ENCODE results near the gene CADM1.

The CADM1 gene

GRCh38 chr11:115425816-115426215 lies 78.4 kb downstream of the CADM1 start:
- no peak overlapping the region for H3K4me3 Mint-ChIP-seq
- H3K27ac Mint-ChIP-seq: no peak overlapping the region
- DNase-seq (ENCODE audit: low spot score in 2 of 2) (no peak), ATAC-seq (ENCODE audit: low read depth) (no peak)
- no peaks in the 10 kb centered on the region for H3K9me3 Mint-ChIP-seq
- H3K27me3 Mint-ChIP-seq: peaks cover 4% of the 10 kb centered on the region
- H3K4me1 Mint-ChIP-seq: no peaks in the 10 kb centered on the region
- no peaks in the 10 kb centered on the region for H3K36me3 Mint-ChIP-seq

GRCh38 chr11:115425250-115425649 lies 79.0 kb downstream of the CADM1 start:
- Mint-ChIP-seq H3K27ac (no peak overlapping the region), H3K4me3 (no peak overlapping the region), H3K9me3 (no peaks in the 10 kb centered on the region), H3K27me3 (peaks cover 4% of the 10 kb centered on the region), H3K36me3 (no peaks in the 10 kb centered on the region), H3K4me1 (no peaks in the 10 kb centered on the region)
- ATAC-seq (ENCODE audit: low read depth): no peak
- no peak for DNase-seq (ENCODE audit: low spot score in 2 of 2)

GRCh38 chr11:115423728-115424459 lies 80.3 kb downstream of the CADM1 start:
- no peak for ATAC-seq (ENCODE audit: low read depth)
- H3K27me3 Mint-ChIP-seq: peaks cover 4% of the 10 kb centered on the region
- H3K27ac Mint-ChIP-seq: no peak overlapping the region
- H3K9me3 Mint-ChIP-seq: no peaks in the 10 kb centered on the region
- peaks cover 2% of the 10 kb centered on the region for H3K4me1 Mint-ChIP-seq
- no peaks in the 10 kb centered on the region for H3K36me3 Mint-ChIP-seq
- no peak overlapping the region for H3K4me3 Mint-ChIP-seq
- no peak for DNase-seq (ENCODE audit: low spot score in 2 of 2)

GRCh38 chr11:115421992-115422689 lies 82.1 kb downstream of the CADM1 start:
- ATAC-seq (ENCODE audit: low read depth): no peak
- Mint-ChIP-seq H3K36me3 (no peaks in the 10 kb centered on the region), H3K27me3 (peaks cover 6% of the 10 kb centered on the region), H3K4me1 (peaks cover 5% of the 10 kb centered on the region), H3K9me3 (no peaks in the 10 kb centered on the region), H3K27ac (no peak overlapping the region), H3K4me3 (no peak overlapping the region)
- no peak for DNase-seq (ENCODE audit: low spot score in 2 of 2)

GRCh38 chr11:115421352-115421991 lies 82.7 kb downstream of the CADM1 start:
- H3K36me3 Mint-ChIP-seq: no peaks in the 10 kb centered on the region
- no peak overlapping the region for H3K4me3 Mint-ChIP-seq
- peaks cover 6% of the 10 kb centered on the region for H3K27me3 Mint-ChIP-seq
- H3K9me3 Mint-ChIP-seq: no peaks in the 10 kb centered on the region
- DNase-seq (ENCODE audit: low spot score in 2 of 2): no peak
- ATAC-seq (ENCODE audit: low read depth): no peak
- H3K27ac Mint-ChIP-seq: no peak overlapping the region
- peaks cover 5% of the 10 kb centered on the region for H3K4me1 Mint-ChIP-seq

- Mint-ChIP-seq H3K9me3 (no peaks in the 10 kb centered on the region), H3K4me3 (no peak overlapping the region), H3K27ac (no peak overlapping the region), H3K4me1 (peaks cover 5% of the 10 kb centered on the region), H3K36me3 (no peaks in the 10 kb centered on the region), H3K27me3 (peaks cover 6% of the 10 kb centered on the region)
- no peak for ATAC-seq (ENCODE audit: low read depth)
- DNase-seq (ENCODE audit: low spot score in 2 of 2): no peak
Measured at GRCh38 chr11:115420505-115420904, 83.7 kb downstream of the CADM1 start.

- DNase-seq (ENCODE audit: low spot score in 2 of 2): no peak
- no peak overlapping the region for H3K4me3 Mint-ChIP-seq
- no peak for ATAC-seq (ENCODE audit: low read depth)
- H3K36me3 Mint-ChIP-seq: no peaks in the 10 kb centered on the region
- peaks cover 5% of the 10 kb centered on the region for H3K4me1 Mint-ChIP-seq
- H3K27me3 Mint-ChIP-seq: peaks cover 2% of the 10 kb centered on the region
- no peaks in the 10 kb centered on the region for H3K9me3 Mint-ChIP-seq
- H3K27ac Mint-ChIP-seq: no peak overlapping the region
Measured at GRCh38 chr11:115418626-115419025, 85.6 kb downstream of the CADM1 start.

GRCh38 chr11:115418081-115418480 lies 86.1 kb downstream of the CADM1 start:
- Mint-ChIP-seq H3K9me3 (no peaks in the 10 kb centered on the region), H3K36me3 (no peaks in the 10 kb centered on the region), H3K4me3 (peak overlapping the region; percentile 46), H3K27me3 (peaks cover 2% of the 10 kb centered on the region), H3K27ac (no peak overlapping the region), H3K4me1 (peaks cover 5% of the 10 kb centered on the region)
- no peak for ATAC-seq (ENCODE audit: low read depth)
- DNase-seq (ENCODE audit: low spot score in 2 of 2): no peak

- no peaks in the 10 kb centered on the region for H3K9me3 Mint-ChIP-seq
- no peaks in the 10 kb centered on the region for H3K36me3 Mint-ChIP-seq
- peaks cover 1% of the 10 kb centered on the region for H3K27me3 Mint-ChIP-seq
- ATAC-seq (ENCODE audit: low read depth) (no peak), DNase-seq (ENCODE audit: low spot score in 2 of 2) (no peak)
- no peak overlapping the region for H3K27ac Mint-ChIP-seq
- H3K4me3 Mint-ChIP-seq: no peak overlapping the region
- no peaks in the 10 kb centered on the region for H3K4me1 Mint-ChIP-seq
Measured at GRCh38 chr11:115411120-115411519, 93.1 kb downstream of the CADM1 start.

GRCh38 chr11:115409691-115410220 lies 94.5 kb downstream of the CADM1 start:
- Mint-ChIP-seq H3K9me3 (no peaks in the 10 kb centered on the region), H3K4me1 (no peaks in the 10 kb centered on the region), H3K27ac (no peak overlapping the region), H3K27me3 (peaks cover 1% of the 10 kb centered on the region), H3K36me3 (no peaks in the 10 kb centered on the region), H3K4me3 (no peak overlapping the region)
- ATAC-seq (ENCODE audit: low read depth) (no peak), DNase-seq (ENCODE audit: low spot score in 2 of 2) (no peak)

GRCh38 chr11:115409116-115409670 lies 95.0 kb downstream of the CADM1 start:
- peaks cover 1% of the 10 kb centered on the region for H3K27me3 Mint-ChIP-seq
- no peak overlapping the region for H3K27ac Mint-ChIP-seq
- DNase-seq (ENCODE audit: low spot score in 2 of 2) (no peak), ATAC-seq (ENCODE audit: low read depth) (no peak)
- no peaks in the 10 kb centered on the region for H3K9me3 Mint-ChIP-seq
- no peaks in the 10 kb centered on the region for H3K4me1 Mint-ChIP-seq
- no peak overlapping the region for H3K4me3 Mint-ChIP-seq
- no peaks in the 10 kb centered on the region for H3K36me3 Mint-ChIP-seq

GRCh38 chr11:115408036-115408921 lies 95.9 kb downstream of the CADM1 start:
- no peaks in the 10 kb centered on the region for H3K4me1 Mint-ChIP-seq

GRCh38 chr11:115407496-115407895 lies 96.7 kb downstream of the CADM1 start:
- no peaks in the 10 kb centered on the region for H3K36me3 Mint-ChIP-seq
- no peak for DNase-seq (ENCODE audit: low spot score in 2 of 2)
- H3K4me3 Mint-ChIP-seq: no peak overlapping the region
- H3K27ac Mint-ChIP-seq: no peak overlapping the region
- no peaks in the 10 kb centered on the region for H3K9me3 Mint-ChIP-seq
- peaks cover 1% of the 10 kb centered on the region for H3K27me3 Mint-ChIP-seq
- H3K4me1 Mint-ChIP-seq: no peaks in the 10 kb centered on the region
- no peak for ATAC-seq (ENCODE audit: low read depth)

More at GRCh38 chr11:115408036-115408921, 95.9 kb downstream of the CADM1 start:
- Mint-ChIP-seq H3K4me3 (no peak overlapping the region), H3K27me3 (peaks cover 1% of the 10 kb centered on the region), H3K36me3 (no peaks in the 10 kb centered on the region), H3K9me3 (no peaks in the 10 kb centered on the region), H3K27ac (no peak overlapping the region)
- ATAC-seq (ENCODE audit: low read depth) (no peak), DNase-seq (ENCODE audit: low spot score in 2 of 2) (no peak)
